Middle frontal gyrus (tissue), 1 donor: Measurements from ENCODE around the gene ATP2C1.
"Not testable (repeated sequence)": the region's sequence is repeated elsewhere in the genome, so short reads cannot be mapped to it uniquely, and the experiment has no call there.

Experiments used
- DNase-seq: peaks from one replicate; pipeline ENCODE4 v3.0.0-alpha.2; 2015; ENCODE audit warnings: low spot score; ENCODE audit errors: extremely low spot score

Gene ATP2C1

DNA sequence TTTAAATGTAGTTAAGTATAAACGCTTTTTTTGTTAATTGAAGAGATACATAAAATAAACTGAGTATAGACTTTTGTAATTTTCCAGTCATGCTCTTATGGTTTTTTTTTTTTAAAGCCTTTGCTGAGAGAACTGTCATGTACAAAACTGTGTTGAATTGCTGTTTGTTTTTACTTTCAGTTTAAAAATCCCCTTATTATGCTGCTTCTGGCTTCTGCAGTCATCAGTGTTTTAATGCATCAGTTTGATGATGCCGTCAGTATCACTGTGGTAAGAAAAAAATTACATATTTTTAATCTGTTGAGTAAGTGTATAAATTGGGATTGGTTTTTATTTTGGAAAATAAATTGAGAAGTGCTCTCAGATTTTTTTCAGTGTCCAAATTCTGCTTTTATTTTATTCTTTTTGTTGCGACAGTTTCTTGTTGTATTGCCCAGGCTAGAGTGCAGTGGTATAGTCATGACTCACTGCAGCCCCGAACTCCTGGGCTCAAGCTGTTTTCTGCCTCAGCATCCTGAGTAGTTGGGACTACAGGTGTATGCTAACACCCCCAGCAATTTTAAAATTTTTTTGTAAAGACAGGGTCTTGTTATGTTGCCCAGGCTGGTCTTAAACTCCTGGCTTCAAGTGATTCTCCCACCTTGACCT, 40.7 kb downstream of the ATP2C1 start:
- DNase-seq, result no peak

DNA sequence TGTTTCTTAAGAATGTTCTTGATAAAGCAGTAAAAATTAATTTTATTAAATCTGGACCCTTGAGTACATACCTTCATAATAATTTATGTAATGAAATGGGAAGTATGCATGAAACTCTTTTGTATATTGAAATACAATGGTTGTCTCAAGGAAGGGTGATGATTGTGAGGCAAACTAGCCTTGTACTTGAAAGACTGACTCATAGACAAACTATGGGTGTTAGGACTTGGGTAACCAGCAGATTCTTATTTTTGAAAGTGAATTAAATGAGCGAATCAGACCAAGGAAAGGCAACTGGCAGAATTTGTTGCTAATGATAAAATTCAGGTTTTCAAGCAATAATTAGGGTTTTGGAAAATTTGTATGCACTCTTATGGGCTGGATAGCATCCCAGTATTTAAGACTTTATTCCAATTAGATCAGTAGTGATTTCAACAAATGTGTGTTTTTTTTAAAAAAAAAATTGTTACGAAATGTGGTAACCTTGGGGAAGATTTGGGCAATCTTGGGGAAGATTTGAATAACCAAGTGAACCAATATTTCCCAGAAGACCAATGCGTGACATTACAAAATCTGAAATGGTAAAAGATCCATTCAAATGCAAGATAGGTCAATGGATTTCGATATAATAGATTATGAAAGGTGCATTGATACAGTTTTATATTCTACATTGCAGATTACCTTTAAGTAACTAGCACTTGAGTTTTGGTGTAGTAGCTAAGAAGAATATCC, 42.0 kb downstream of the ATP2C1 start:
- DNase-seq, result no peak

- DNase-seq, result no peak
These were observed 45.9 kb downstream of the ATP2C1 start for GRCh38 chr3:130939753-130940152.

DNA sequence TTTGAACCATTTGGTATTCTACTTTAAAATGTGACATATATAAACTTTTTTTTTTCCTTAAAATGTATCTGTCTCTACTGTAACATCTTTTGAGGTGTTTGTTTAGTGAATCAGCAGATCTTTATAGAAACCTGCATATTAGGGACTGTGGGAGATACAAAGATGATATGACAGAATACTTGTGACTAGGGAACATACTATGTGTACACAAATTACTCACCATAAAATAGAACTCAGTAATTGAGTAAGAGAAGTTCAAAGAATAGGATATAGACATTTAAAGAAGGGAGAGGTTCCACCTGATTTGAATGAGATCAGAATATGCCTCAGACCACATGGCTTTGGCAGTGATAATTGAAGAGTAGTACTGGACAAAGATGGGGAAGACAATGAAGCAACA, 47.9 kb downstream of the ATP2C1 start:
- DNase-seq, result no peak

GRCh38 chr3:130946882-130947281, 53.0 kb downstream of the ATP2C1 start:
- DNase-seq, result no peak

DNA sequence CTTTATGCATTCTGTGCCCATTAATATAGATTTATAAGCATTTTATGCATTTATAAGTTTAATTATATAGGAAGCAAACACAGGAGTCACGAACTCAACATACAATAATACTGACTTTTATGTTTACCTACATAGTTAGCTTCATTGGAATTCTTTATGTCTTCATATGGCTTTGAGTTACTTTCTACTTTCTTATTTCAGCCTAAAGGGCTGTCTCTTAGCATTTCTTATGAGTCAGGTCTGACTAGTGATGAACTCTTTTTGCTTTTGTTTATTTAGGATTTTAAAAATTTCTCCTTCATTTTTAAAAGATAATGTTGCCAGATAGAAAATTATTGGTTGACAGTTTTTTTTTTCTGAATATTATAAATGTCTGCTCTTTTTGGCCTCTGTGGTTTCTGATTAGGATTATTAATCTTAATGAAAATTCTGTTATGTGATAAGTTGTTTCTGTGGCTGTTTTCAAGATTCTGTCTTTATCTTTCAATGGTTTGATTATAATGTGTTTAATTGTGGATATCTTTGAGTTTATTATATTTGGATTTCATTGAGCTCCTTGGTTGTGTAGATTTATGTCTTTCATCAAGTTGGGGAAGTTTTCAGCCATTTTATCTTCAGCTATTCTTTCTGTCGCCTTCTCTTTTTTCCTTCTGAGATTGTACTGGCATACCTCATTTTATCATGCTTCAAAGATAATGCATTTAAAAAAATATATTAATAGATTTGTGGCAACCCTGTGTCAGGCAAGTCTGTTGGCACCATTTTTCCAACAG, 54.3 kb downstream of the ATP2C1 start:
- no peak for DNase-seq

DNA sequence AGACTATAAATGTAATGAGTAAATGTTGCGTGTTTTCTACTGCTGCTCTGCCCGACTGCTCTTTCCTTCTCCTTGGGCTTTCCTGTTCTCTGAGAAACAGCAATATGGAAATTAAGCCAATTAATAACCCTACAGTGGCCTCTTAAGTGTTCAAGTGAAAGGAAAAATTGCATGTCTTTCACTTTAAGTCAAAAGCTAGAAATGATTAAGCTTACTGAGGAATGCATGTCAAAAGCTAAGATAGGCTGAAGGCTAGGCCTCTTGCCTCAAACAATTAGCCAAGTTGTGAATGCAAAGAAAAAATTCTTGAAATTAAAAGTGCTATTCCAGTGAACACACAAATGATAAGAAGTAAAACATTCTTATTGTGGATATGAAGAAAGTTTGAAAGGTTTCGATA, 55.0 kb downstream of the ATP2C1 start:
- no peak for DNase-seq

GRCh38 chr3:130950124-130950523, 56.2 kb downstream of the ATP2C1 start:
- DNase-seq, result no peak

- no peak for DNase-seq
These were observed 56.8 kb downstream of the ATP2C1 start for GRCh38 chr3:130950641-130951040.

GRCh38 chr3:130955481-130955880, 61.6 kb downstream of the ATP2C1 start:
- no peak for DNase-seq

GRCh38 chr3:130956281-130956680, 62.4 kb downstream of the ATP2C1 start:
- no peak for DNase-seq

DNA sequence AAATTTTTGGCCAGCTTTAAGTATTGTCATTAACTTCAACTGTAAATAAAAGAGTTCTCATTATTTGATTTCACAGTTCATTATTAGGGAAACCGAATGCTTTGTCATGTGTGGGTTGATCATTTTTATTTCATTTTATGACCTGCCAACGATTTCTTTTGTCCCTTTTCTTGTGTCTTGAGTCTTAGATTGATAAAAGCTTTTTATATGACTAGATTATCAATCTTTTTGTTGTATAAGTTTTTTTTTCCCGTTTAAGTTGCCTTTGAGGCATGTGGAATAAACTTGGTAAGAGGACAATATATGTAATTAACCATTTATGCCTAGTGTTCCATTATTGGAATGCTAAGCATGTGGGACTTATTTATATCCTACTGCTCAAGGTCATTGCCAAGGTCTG, 62.8 kb downstream of the ATP2C1 start:
- DNase-seq, result no peak

- no peak for DNase-seq
These were observed 66.4 kb downstream of the ATP2C1 start for GRCh38 chr3:130960139-130960795.

DNA sequence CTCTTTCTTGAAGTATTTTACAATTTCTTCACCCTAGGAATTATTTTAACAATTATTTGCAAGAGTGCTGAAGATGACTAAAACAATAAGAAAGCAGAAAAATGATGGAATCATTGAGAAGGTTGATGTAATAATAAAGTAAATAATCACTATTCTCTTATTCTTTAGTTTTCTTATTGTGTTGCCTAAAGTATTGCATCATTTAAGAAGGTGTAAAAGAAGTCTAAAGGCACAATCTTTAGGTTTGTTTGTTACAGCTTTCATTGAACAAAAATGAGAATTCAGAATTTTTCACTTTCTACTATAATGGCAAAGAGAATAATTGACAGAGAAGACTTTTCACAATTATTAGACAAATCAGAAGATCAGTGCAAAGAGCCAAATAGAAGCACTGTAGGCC, 67.6 kb downstream of the ATP2C1 start:
- DNase-seq, result no peak

- DNase-seq, result no peak
These were observed 69.6 kb downstream of the ATP2C1 start for GRCh38 chr3:130963444-130963843.

DNA sequence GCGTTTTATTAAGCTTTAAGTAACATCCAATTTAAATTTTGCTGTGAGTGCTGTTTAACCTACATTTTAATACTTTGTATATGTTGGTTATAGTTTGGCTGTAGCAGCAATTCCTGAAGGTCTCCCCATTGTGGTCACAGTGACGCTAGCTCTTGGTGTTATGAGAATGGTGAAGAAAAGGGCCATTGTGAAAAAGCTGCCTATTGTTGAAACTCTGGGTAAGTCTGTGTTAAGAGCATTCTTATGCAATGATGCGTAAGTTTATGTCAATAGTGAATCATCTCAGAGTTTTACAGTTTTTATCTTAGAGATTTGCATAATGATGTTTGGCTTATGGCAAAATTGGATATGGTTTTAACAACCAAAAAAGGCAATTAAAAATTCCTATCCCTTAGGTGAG, 70.0 kb downstream of the ATP2C1 start:
- DNase-seq, result no peak

GRCh38 chr3:130967281-130967680, 73.4 kb downstream of the ATP2C1 start:
- no peak for DNase-seq

- no peak for DNase-seq
These were observed 74.3 kb downstream of the ATP2C1 start for GRCh38 chr3:130968221-130968620.

DNA sequence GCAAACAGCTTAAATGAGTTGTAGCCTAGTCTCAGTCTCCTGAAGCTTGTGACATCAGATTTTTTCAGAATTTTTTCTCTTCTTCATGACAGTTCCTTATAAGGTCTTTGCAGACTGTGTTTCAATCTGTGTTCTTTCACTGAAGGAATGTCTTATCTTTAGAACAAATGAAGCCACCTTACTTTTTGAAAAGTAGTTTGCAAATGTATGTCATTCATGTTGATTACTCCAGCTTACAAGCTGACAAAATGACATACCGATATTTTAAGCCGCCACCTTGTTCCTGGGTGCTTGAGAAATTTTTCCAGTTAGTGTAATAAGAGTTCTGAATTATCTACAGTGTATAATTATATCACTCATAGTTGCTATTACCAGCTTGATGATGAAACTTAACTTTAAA, 75.7 kb downstream of the ATP2C1 start:
- no peak for DNase-seq

GRCh38 chr3:130971208-130971607, 77.3 kb downstream of the ATP2C1 start:
- DNase-seq, result no peak

DNA sequence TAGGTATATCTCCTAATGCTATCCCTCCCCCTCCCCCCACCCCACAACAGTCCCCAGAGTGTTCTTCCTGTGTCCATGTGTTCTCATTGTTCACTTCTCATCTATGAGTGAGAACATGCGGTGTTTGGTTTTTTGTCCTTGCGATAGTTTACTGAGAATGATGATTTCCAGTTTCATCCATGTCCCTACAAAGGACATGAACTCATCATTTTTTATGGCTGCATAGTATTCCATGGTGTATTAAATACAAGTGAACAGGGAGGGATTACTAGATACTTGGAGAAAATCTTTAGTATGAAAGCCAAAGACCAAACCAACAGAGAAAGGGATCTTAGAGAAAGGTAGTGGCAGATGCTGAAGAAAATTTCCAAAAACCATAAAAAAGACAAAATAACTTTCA, 78.7 kb downstream of the ATP2C1 start:
- DNase-seq, result not testable (repeated sequence)

DNA sequence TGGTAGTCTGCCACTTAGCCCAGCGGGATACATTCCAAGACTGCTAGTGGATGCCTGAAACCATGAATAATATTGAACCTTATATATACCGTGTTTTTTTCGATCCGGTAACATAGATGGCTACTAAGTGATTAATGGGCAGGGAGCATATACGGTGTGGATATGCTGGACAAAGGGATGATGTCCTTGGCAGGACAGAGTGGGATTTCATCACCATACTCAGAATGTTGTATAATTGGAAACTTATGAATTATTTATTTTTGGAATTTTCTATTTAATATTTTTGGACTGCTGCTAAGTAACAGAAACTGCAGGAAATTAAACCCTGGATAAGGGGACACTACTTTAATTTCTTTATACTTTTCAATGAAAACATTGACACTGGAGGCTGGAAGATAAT, 79.5 kb downstream of the ATP2C1 start:
- DNase-seq, result no peak
